ENCODE results near the gene DEFB108B.
A peak's percentile ranks its signal among the peaks of the same experiment; 100 is the strongest.
"Not testable (repeated sequence)": the region's sequence is repeated elsewhere in the genome, so short reads cannot be mapped to it uniquely, and the experiment has no call there.

Gene DEFB108B, protein sequence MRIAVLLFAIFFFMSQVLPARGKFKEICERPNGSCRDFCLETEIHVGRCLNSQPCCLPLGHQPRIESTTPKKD

DNA sequence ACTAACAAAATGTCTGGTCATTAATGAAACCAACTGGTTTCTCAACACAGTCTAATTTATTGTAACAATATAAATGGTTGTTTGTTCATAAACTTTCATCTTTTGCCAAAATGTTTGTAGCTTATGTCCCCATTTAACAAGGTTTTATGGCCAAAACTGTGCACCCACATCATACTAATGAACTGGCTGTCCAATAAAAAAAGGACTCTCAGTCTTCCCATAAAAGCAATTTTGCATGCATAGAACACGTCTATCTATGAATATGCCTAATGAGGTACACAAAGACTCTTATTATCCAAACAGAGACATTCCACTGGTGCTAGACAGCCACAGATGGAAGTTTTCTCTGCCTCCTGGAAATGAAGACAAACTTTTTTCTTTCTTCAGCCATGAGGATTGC, at the start of gene DEFB108B:
Gene DEFB108B (plus strand): TSS at position 390 of the 400 bp plus-strand sequence. CDS start 0 bp downstream, at position 390.
- TF ChIP-seq TCF12, RAD21, TAF1 (IDR thresholded peaks at IDR 0.05; ENCODE audit: low read depth): not testable (repeated sequence)

GRCh38 chr11:71786848-71787097, 46.2 kb upstream of the DEFB108B start:
- TF ChIP-seq USF1 (IDR thresholded peaks at IDR 0.05) = peak; percentile 75

GRCh38 chr11:71787098-71787823, 45.7 kb upstream of the DEFB108B start:
- TF ChIP-seq EP300 (IDR thresholded peaks at IDR 0.05; ENCODE audit: borderline replicate concordance) (no peak), ZBTB7A (IDR thresholded peaks at IDR 0.05; ENCODE audit: low read depth) (no peak), TCF12 (IDR thresholded peaks at IDR 0.05; ENCODE audit: low read depth) (no peak), TEAD4 (IDR thresholded peaks at IDR 0.05) (no peak), YY1 (IDR thresholded peaks at IDR 0.05; ENCODE audit: low read depth) (peak; percentile 95), RAD21 (IDR thresholded peaks at IDR 0.05; ENCODE audit: low read depth) (no peak), NFIC (IDR thresholded peaks at IDR 0.05) (no peak), EGR1 (IDR thresholded peaks at IDR 0.05) (0 out of 2 replicates have a peak, but pooled peaks have one; percentile 51), USF1 (IDR thresholded peaks at IDR 0.05) (peak; percentile 28; the same call in 1 of the 2 replicates), CREB1 (IDR thresholded peaks at IDR 0.05; ENCODE audit: low read depth) (no peak), FOXM1 (IDR thresholded peaks at IDR 0.05; ENCODE audit: borderline replicate concordance, low read depth) (no peak), TAF1 (IDR thresholded peaks at IDR 0.05; ENCODE audit: low read depth) (peak; percentile 97), CEBPB (IDR thresholded peaks at IDR 0.05) (no peak)
- TF ChIP-seq, protein P1, sequence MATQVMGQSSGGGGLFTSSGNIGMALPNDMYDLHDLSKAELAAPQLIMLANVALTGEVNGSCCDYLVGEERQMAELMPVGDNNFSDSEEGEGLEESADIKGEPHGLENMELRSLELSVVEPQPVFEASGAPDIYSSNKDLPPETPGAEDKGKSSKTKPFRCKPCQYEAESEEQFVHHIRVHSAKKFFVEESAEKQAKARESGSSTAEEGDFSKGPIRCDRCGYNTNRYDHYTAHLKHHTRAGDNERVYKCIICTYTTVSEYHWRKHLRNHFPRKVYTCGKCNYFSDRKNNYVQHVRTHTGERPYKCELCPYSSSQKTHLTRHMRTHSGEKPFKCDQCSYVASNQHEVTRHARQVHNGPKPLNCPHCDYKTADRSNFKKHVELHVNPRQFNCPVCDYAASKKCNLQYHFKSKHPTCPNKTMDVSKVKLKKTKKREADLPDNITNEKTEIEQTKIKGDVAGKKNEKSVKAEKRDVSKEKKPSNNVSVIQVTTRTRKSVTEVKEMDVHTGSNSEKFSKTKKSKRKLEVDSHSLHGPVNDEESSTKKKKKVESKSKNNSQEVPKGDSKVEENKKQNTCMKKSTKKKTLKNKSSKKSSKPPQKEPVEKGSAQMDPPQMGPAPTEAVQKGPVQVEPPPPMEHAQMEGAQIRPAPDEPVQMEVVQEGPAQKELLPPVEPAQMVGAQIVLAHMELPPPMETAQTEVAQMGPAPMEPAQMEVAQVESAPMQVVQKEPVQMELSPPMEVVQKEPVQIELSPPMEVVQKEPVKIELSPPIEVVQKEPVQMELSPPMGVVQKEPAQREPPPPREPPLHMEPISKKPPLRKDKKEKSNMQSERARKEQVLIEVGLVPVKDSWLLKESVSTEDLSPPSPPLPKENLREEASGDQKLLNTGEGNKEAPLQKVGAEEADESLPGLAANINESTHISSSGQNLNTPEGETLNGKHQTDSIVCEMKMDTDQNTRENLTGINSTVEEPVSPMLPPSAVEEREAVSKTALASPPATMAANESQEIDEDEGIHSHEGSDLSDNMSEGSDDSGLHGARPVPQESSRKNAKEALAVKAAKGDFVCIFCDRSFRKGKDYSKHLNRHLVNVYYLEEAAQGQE (IDR thresholded peaks at IDR 0.05; ENCODE audit: low read depth) = no peak
- TF ChIP-seq, protein P2, sequence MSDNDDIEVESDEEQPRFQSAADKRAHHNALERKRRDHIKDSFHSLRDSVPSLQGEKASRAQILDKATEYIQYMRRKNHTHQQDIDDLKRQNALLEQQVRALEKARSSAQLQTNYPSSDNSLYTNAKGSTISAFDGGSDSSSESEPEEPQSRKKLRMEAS (IDR thresholded peaks at IDR 0.05) = peak; percentile 75

DNA sequence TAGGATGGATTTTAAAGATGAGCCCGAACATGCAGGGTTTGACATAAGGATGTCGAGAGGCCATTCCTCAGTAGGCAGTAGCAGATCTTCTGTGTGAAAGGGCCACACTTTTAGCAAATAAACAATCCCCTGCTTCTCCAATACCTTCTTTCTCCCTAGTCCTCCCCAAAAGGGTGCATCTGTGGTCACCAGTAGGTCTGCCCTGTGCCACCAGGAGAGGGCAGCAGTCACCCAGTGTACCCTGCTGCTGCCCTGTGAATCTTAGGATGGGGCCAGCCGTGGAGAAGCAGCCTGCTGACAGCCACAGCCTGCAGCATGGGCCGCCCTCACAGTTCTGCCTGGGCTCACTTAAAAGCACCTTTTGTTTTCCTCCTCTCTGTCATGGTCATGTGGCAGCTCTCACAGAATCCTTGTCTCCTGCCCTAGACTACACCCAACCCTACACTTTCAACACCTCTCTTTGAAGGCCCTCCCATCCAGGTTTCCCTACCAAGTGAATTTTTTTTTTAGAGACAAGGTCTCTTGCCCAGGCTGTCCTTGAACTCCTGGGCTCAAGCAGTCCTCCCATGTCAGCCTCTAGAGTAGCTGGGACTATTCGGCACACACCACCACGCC, 40.3 kb upstream of the DEFB108B start:
- peak; percentile 54 for TF ChIP-seq RAD21 (IDR thresholded peaks at IDR 0.05; ENCODE audit: low read depth)

DNA sequence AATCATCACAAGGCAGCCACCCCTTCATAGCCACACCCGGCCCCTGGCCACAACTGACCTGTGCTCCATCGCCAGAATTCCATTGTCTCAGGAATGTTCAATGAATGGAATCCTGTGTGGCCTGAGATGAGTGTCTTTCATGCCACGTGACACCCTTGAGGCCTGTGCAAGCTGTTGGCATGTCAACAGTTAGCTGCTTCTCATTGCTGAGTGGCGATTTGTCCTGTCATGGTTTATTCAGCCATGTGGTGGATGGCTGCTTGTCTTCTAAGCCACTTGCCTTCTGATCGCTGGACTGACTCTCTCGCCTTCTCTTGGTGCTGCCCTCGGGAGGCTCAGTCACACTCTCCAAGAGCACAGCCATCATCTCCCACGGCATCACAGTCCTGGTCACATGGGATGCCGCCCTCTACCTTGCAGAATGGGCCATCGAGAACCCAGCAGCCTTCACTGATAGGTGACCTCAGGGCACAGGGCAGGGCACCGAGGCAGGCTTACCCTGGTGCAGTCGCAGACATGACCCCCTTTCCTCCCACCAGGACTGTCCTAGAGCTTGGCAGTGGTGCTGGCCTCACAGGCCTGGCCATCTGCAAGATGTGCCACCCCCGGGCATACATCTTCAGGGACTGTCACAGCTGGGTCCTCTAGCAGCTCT, 38.5 kb upstream of the DEFB108B start:
- peak; percentile 75 for TF ChIP-seq USF1 (IDR thresholded peaks at IDR 0.05)
- TF ChIP-seq, protein P2 (IDR thresholded peaks at IDR 0.05) = 0 out of 2 replicates have a peak, but pooled peaks have one; percentile 28
- TF ChIP-seq TEAD4 (IDR thresholded peaks at IDR 0.05) = peak; percentile 41; the same call in 1 of the 2 replicates

DNA sequence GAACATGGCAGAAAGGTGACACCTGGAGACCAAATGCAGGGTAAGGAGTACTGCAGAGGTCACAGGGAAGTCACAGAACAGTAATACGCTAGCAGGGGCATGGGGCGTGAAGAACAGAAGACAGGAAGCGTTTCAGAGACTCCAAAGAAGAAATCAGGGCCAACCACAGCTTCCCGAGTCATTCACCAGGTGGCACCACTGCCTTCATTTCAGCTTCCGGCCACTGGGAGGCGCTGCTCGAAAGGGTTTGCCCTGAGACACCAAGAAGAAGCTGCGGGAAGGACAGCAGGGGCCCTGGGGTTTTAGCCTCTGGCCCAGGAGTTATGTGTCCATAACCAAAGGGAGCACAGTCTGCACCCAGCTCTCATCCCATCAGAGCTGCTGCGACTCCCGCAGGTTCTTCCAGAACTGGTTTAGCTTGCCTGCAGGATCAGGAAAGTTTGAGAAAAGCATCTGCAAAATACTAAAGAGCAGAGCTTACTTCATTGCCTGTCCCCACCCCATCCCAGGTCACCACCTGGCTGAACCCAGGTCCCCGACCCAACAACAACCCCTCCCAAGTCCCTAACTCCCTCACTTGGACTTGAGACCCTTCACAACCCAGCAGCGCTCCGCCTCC, 32.6 kb upstream of the DEFB108B start:
- peak; percentile 70 for TF ChIP-seq RAD21 (IDR thresholded peaks at IDR 0.05; ENCODE audit: low read depth)

- peak; percentile 65 for TF ChIP-seq RAD21 (IDR thresholded peaks at IDR 0.05; ENCODE audit: low read depth)
Measured at GRCh38 chr11:71813481-71814355, 19.3 kb upstream of the DEFB108B start.
